ENCODE results near the gene SEZ6L2. TPM values are rescaled to one million over a fixed set of nuclear protein-coding genes. Genes with fewer than 3 reads are reported as not detected.
"Not testable (repeated sequence)": the region's sequence is repeated elsewhere in the genome, so short reads cannot be mapped to it uniquely, and the experiment has no call there.

SEZ6L2 gene
- total RNA-seq, 1 experiment from 2014 or later: 70.7 TPM

- Histone ChIP-seq H3K36me3 (ENCODE audit: control insufficient read depth, insufficient read depth, low read length) (no peaks in the 10 kb centered on the region), H3K27ac (ENCODE audit: low read length) (no peak overlapping the region), H3K4me1 (ENCODE audit: control insufficient read depth, insufficient read depth, low read length) (no peaks in the 10 kb centered on the region), H3K9me3 (ENCODE audit: control insufficient read depth, insufficient read depth, low read depth, low read length) (no peaks in the 10 kb centered on the region), H3K27me3 (ENCODE audit: control insufficient read depth, insufficient read depth, low read length) (no peaks in the 10 kb centered on the region), H3K4me3 (ENCODE audit: low read depth in 2 of 2, low read length in 2 of 2) (no peak overlapping the region)
- CTCF ChIA-PET: interaction anchor here (0.6 to 0.7 kb wide), 4 partner anchors 12 to 196 kb away, joined by 3 to 8 read pairs (median 5); no protein-coding TSS in a partner anchor
- ATAC-seq (no peak), DNase-seq (ENCODE audit: low read depth, low spot score) (no peak)
- intact Hi-C loops (cut with micrococcal nuclease; ENCODE audit: unreplicated experiment) (no loop called here), in situ Hi-C loops (cut with HindIII; ENCODE audit: low pct_unique_long_range_greater_than_20kb, low sequenced_read_pairs) (no loop called here)
- POLR2A ChIA-PET: interaction anchor here (0.6 kb wide), 1 partner anchor 63 kb away, joined by 5 read pairs; no protein-coding TSS in a partner anchor
- BruUV-seq (replicated peaks): no TSS peak
- TF ChIP-seq REST (IDR thresholded peaks at IDR 0.05; ENCODE audit: insufficient read depth in 1 of 2, low read depth in 2 of 2, low read length in 1 of 2) (no peak), SIN3A (IDR thresholded peaks at IDR 0.05; ENCODE audit: borderline replicate concordance, insufficient read depth, low read depth, low read length) (no peak), CTCF (IDR thresholded peaks at IDR 0.05) (no peak), TCF7L2 (IDR thresholded peaks at IDR 0.05; ENCODE audit: low read depth, low read length) (no peak), POLR2AphosphoS5 (IDR thresholded peaks at IDR 0.05; ENCODE audit: low read depth, low read length) (no peak)
Observed at GRCh38 chr16:29835926-29836325, 63.4 kb downstream of the SEZ6L2 start.

GRCh38 chr16:29834079-29834478 lies 65.3 kb downstream of the SEZ6L2 start:
- ATAC-seq: no peak
- POLR2A ChIA-PET: interaction anchor here (0.6 to 0.7 kb wide), 2 partner anchors 10 to 17 kb away, joined by 6 to 7 read pairs; no protein-coding TSS in a partner anchor
- intact Hi-C loops (cut with micrococcal nuclease; ENCODE audit: unreplicated experiment): no loop called here
- Histone ChIP-seq H3K4me3 (ENCODE audit: low read depth in 2 of 2, low read length in 2 of 2) (no peak overlapping the region), H3K9me3 (ENCODE audit: control insufficient read depth, insufficient read depth, low read depth, low read length) (no peaks in the 10 kb centered on the region), H3K36me3 (ENCODE audit: control insufficient read depth, insufficient read depth, low read length) (no peaks in the 10 kb centered on the region), H3K27me3 (ENCODE audit: control insufficient read depth, insufficient read depth, low read length) (no peaks in the 10 kb centered on the region), H3K4me1 (ENCODE audit: control insufficient read depth, insufficient read depth, low read length) (no peaks in the 10 kb centered on the region), H3K27ac (ENCODE audit: low read length) (no peak overlapping the region)
- no peak for DNase-seq (ENCODE audit: low read depth, low spot score)
- in situ Hi-C loops (cut with HindIII; ENCODE audit: low pct_unique_long_range_greater_than_20kb, low sequenced_read_pairs): no loop called here
- no peak for TF ChIP-seq SIN3A (IDR thresholded peaks at IDR 0.05; ENCODE audit: borderline replicate concordance, insufficient read depth, low read depth, low read length)
- TF ChIP-seq REST (IDR thresholded peaks at IDR 0.05; ENCODE audit: insufficient read depth in 1 of 2, low read depth in 2 of 2, low read length in 1 of 2): no peak
- no peak for TF ChIP-seq CTCF (IDR thresholded peaks at IDR 0.05)
- no peak for TF ChIP-seq POLR2AphosphoS5 (IDR thresholded peaks at IDR 0.05; ENCODE audit: low read depth, low read length)
- no peak for TF ChIP-seq TCF7L2 (IDR thresholded peaks at IDR 0.05; ENCODE audit: low read depth, low read length)
- no TSS peak for BruUV-seq (replicated peaks)
- CTCF ChIA-PET: interaction anchor here (0.7 kb wide), 1 partner anchor 15 kb away, joined by 6 read pairs; no protein-coding TSS in a partner anchor

- BruUV-seq (replicated peaks); POLR2A ChIA-PET; in situ Hi-C loops (cut with HindIII; ENCODE audit: low pct_unique_long_range_greater_than_20kb, low sequenced_read_pairs): not testable (repeated sequence)
Observed at GRCh38 chr16:29833219-29833618, 66.1 kb downstream of the SEZ6L2 start.

More at GRCh38 chr16:29833219-29833618, 66.1 kb downstream of the SEZ6L2 start:
- intact Hi-C loops (cut with micrococcal nuclease; ENCODE audit: unreplicated experiment); CTCF ChIA-PET; H3K4me1 ChIP-seq (ENCODE audit: control insufficient read depth, insufficient read depth, low read length); H3K4me3 ChIP-seq (ENCODE audit: low read depth in 2 of 2, low read length in 2 of 2); H3K27me3 ChIP-seq (ENCODE audit: control insufficient read depth, insufficient read depth, low read length); ATAC-seq; H3K36me3 ChIP-seq (ENCODE audit: control insufficient read depth, insufficient read depth, low read length); DNase-seq (ENCODE audit: low read depth, low spot score); H3K9me3 ChIP-seq (ENCODE audit: control insufficient read depth, insufficient read depth, low read depth, low read length); H3K27ac ChIP-seq (ENCODE audit: low read length): not testable (repeated sequence)
